Smooth muscle cell (in vitro differentiated cells): ENCODE results near the gene SH3TC1. TPM values are rescaled to one million over a fixed set of nuclear protein-coding genes. Genes with fewer than 3 reads are reported as not detected.

Experiments used
- DNase-seq: peaks from one replicate; lab custom pipeline; 2025; ENCODE audit not compliant: unreplicated experiment; lab: John Stamatoyannopoulos, UW
- H2AFZ ChIP-seq: fragments of 200-600 bp; sonication (generic); 2 replicates; pipeline ENCODE4 v1.6.0; 2016; ENCODE audit warnings: antibody characterized with exemption, low read depth, mild to moderate bottlenecking
- H3F3A ChIP-seq: fragments of 200-600 bp; sonication (generic); 2 replicates; pipeline ENCODE4 v1.6.0; 2017; ENCODE audit warnings: antibody characterized with exemption, low read depth
- H3K27ac ChIP-seq: fragments of 200-600 bp; sonication (generic); 2 replicates; pipeline ENCODE4 v1.5.1; 2016; ENCODE audit warnings: low read depth, mild to moderate bottlenecking
- H3K27me3 ChIP-seq: fragments of 200-600 bp; sonication (generic); 2 replicates; pipeline ENCODE4 v1.6.1; 2016; ENCODE audit warnings: low read depth, mild to moderate bottlenecking
- H3K36me3 ChIP-seq: fragments of 200-600 bp; sonication (generic); 2 replicates; pipeline ENCODE4 v1.5.1; 2016; ENCODE audit warnings: low read depth
- H3K4me1 ChIP-seq: fragments of 200-600 bp; sonication (generic); 2 replicates; pipeline ENCODE4 v1.5.1; 2016; ENCODE audit warnings: low read depth
- H3K4me2 ChIP-seq: fragments of 200-600 bp; sonication (generic); 2 replicates; pipeline ENCODE4 v1.6.0; 2016; ENCODE audit warnings: mild to moderate bottlenecking
- H3K4me3 ChIP-seq: fragments of 200-600 bp; sonication (generic); 2 replicates; pipeline ENCODE4 v1.5.1; 2016; ENCODE audit warnings: mild to moderate bottlenecking
- H3K79me2 ChIP-seq: fragments of 200-600 bp; sonication (generic); 2 replicates; pipeline ENCODE4 v1.6.0; 2016; ENCODE audit warnings: low read depth, mild to moderate bottlenecking
- H3K9ac ChIP-seq: fragments of 200-600 bp; sonication (generic); 2 replicates; pipeline ENCODE4 v1.6.0; 2016; ENCODE audit warnings: low read depth
- H3K9me3 ChIP-seq: fragments of 200-600 bp; sonication (generic); replicated peaks from 2 replicates; pipeline ENCODE4 v1.5.1; 2016; ENCODE audit warnings: low read depth
- H4K20me1 ChIP-seq: fragments of 200-600 bp; sonication (generic); 2 replicates; pipeline ENCODE4 v1.6.0; 2016; ENCODE audit warnings: low read depth
- CTCF ChIP-seq: fragments of 200-600 bp; sonication (generic); IDR thresholded peaks from 2 replicates; pipeline ENCODE4 v1.5.1; 2017; ENCODE audit warnings: borderline replicate concordance, mild to moderate bottlenecking, antibody characterized with exemption; ENCODE audit not compliant: insufficient read depth, poor library complexity, severe bottlenecking
- WGBS: methylation state at CpG from one replicate; pipeline ENCODE4 v1.1.7; 2016; ENCODE audit warnings: low lambda C conversion rate; 5-methylcytosine and 5-hydroxymethylcytosine counted together
- polyA plus RNA-seq: library from polyadenylated mRNA; unstranded; fragments of >200 nt; fragmentation: Nextera tagmentation; extraction: Ambion mirVana; gene quantifications from 2 replicates; pipeline ENCODE4 v1.2.1, GENCODE V29; 2016
- total RNA-seq: library from RNA; depleted of rRNA; stranded (reverse); fragments of >200 nt; gene quantifications from 2 replicates; pipeline ENCODE4 v1.2.3, GENCODE V29; 2014

SH3TC1 gene
- total and polyA plus RNA-seq, 2 experiments from 2014 or later = 7.8 to 17.7 TPM

DNA sequence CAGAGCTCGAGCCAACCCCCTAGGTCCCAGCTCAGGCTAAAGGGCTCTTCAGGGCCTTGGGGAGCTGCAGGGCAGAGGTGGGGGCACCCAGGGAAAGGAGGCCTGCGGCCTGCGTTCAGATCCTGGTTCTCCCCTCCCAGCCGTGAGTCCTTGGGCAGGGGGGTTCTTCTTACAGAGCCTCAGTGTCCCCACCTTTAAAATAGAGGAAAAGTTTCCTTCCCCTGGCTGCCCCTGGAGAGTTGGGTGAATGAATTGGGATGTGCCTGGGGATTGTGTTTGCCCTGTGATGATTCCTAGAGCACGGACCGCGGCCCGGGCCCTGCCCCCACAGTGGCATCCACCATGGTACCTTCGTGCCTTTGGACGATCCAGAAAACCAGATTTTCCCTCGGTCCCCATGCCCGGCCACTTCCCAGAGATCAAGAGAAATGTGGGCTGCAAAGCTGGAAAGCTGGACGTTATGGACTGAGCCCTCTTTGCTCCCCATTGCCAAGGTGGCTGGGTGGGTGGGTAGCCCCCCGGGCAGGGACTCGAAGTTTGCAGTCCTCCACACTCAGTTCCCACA, 81.9 kb downstream of the SH3TC1 start:
- 97% methylated on average over 15 of the region's 15 CpGs for WGBS
- Histone ChIP-seq H3K4me3 (no peak overlapping the region), H3K27ac (no peak overlapping the region), H4K20me1 (peaks cover 4% of the 10 kb centered on the region), H3K9me3 (no peaks in the 10 kb centered on the region), H3K36me3 (no peaks in the 10 kb centered on the region), H3K9ac (no peak overlapping the region), H3K27me3 (no peaks in the 10 kb centered on the region), H3F3A (peaks cover 4% of the 10 kb centered on the region), H3K4me2 (no peak overlapping the region), H3K4me1 (no peaks in the 10 kb centered on the region), H2AFZ (no peak overlapping the region), H3K79me2 (peaks cover 10% of the 10 kb centered on the region)
- DNase-seq = no peak
- TF ChIP-seq CTCF = no peak

GRCh38 chr4:8281519-8282133, 82.5 kb downstream of the SH3TC1 start:
- peaks cover 4% of the 10 kb centered on the region for H3F3A ChIP-seq
- no peak overlapping the region for H3K4me2 ChIP-seq
- no peak overlapping the region for H3K4me3 ChIP-seq
- H3K9me3 ChIP-seq = no peaks in the 10 kb centered on the region
- TF ChIP-seq CTCF = no peak
- H3K4me1 ChIP-seq = no peaks in the 10 kb centered on the region
- H3K27me3 ChIP-seq = no peaks in the 10 kb centered on the region
- H3K27ac ChIP-seq = no peak overlapping the region
- no peak overlapping the region for H3K9ac ChIP-seq
- peaks cover 3% of the 10 kb centered on the region for H3K79me2 ChIP-seq
- H2AFZ ChIP-seq = no peak overlapping the region
- peaks cover 4% of the 10 kb centered on the region for H4K20me1 ChIP-seq
- 91% methylated on average over 19 of the region's 19 CpGs for WGBS
- H3K36me3 ChIP-seq = no peaks in the 10 kb centered on the region
- no peak for DNase-seq

GRCh38 chr4:8282134-8282641, 83.1 kb downstream of the SH3TC1 start:
- Histone ChIP-seq H3K4me2 (no peak overlapping the region), H3K79me2 (no peaks in the 10 kb centered on the region), H3K9ac (no peak overlapping the region), H4K20me1 (peaks cover 4% of the 10 kb centered on the region), H2AFZ (no peak overlapping the region), H3F3A (peaks cover 4% of the 10 kb centered on the region), H3K27ac (no peak overlapping the region), H3K4me3 (no peak overlapping the region), H3K36me3 (no peaks in the 10 kb centered on the region), H3K27me3 (no peaks in the 10 kb centered on the region), H3K4me1 (no peaks in the 10 kb centered on the region), H3K9me3 (no peaks in the 10 kb centered on the region)
- TF ChIP-seq CTCF = no peak
- WGBS = 95% methylated on average over 14 of the region's 14 CpGs
- DNase-seq = no peak

DNA sequence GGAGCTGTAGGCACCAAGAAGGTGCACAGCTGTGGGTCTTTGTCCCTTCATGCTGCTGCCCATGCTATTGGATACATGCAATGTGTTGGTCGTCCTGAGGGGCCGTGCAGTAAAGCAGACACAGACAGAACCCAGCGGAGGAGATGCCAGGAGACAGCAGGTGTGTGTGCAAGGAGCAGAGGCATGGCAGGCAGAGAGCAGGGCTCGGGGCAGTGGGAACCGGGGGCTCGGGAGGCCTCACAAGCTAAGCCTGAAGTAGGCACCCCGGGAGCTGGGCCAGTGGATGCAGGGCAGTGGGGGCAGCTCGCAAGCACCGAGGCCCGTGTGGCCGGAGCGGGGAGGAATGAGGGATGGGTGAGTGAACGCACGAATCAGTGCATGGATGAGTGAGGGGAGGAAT, 83.7 kb downstream of the SH3TC1 start:
- no peaks in the 10 kb centered on the region for H3K27me3 ChIP-seq
- H3K27ac ChIP-seq = no peak overlapping the region
- H3K9me3 ChIP-seq = no peaks in the 10 kb centered on the region
- TF ChIP-seq CTCF = no peak
- H3K4me2 ChIP-seq = no peak overlapping the region
- no peak overlapping the region for H2AFZ ChIP-seq
- no peak for DNase-seq
- H3F3A ChIP-seq = no peaks in the 10 kb centered on the region
- no peaks in the 10 kb centered on the region for H3K36me3 ChIP-seq
- WGBS = 96% methylated on average over 14 of the region's 14 CpGs
- no peaks in the 10 kb centered on the region for H3K79me2 ChIP-seq
- peaks cover 4% of the 10 kb centered on the region for H4K20me1 ChIP-seq
- no peaks in the 10 kb centered on the region for H3K4me1 ChIP-seq
- no peak overlapping the region for H3K4me3 ChIP-seq
- H3K9ac ChIP-seq = no peak overlapping the region
